Keratinocyte (primary cell): Measurements from ENCODE around the gene SPATS2. TPM values are rescaled to one million over a fixed set of nuclear protein-coding genes. Genes with fewer than 3 reads are reported as not detected.

ENCODE experiments used
- DNase-seq: peaks from one replicate; pipeline ENCODE4 v3.0.0-alpha.2; 2011; ENCODE audit warnings: low read depth, missing footprints, low spot score
- FAIRE-seq: peaks from 2 replicates; lab custom pipeline; 2011; peaks lifted over from hg19 to GRCh38; lab: Jason Lieb, UNC
- H2AFZ ChIP-seq: 2 replicates; pipeline ENCODE4 v1.6.0; 2012; ENCODE audit warnings: low read length, control low read depth, inconsistent platforms; ENCODE audit not compliant: control insufficient read depth
- H3K27ac ChIP-seq: 2 replicates; pipeline ENCODE4 v1.5.1; 2011; ENCODE audit warnings: low read length; ENCODE audit not compliant: control insufficient read depth, insufficient read depth
- H3K27me3 ChIP-seq: 3 replicates; pipeline ENCODE4 v1.6.0; 2011; ENCODE audit warnings: low read length; ENCODE audit not compliant: control insufficient read depth, insufficient read depth; ENCODE audit errors: extremely low read depth
- H3K36me3 ChIP-seq, 2 experiments: 2 replicates in 1 of 2; 3 replicates in 1 of 2; pipeline ENCODE4 v1.5.1; 2011; ENCODE audit warnings: low read length in 2 of 2, mild to moderate bottlenecking in 1 of 2; ENCODE audit not compliant: control insufficient read depth in 2 of 2, insufficient read depth in 2 of 2; ENCODE audit errors: extremely low read depth in 1 of 2
- H3K4me1 ChIP-seq: 3 replicates; pipeline ENCODE4 v1.5.1; 2011; ENCODE audit warnings: low read length; ENCODE audit not compliant: control insufficient read depth, insufficient read depth; ENCODE audit errors: extremely low read depth
- H3K4me2 ChIP-seq: 3 replicates; pipeline ENCODE4 v1.6.0; 2011; ENCODE audit warnings: low read depth, low read length; ENCODE audit not compliant: control insufficient read depth, insufficient read depth; ENCODE audit errors: extremely low read depth
- H3K4me3 ChIP-seq, 3 experiments: fragments of 200-600 bp in 1 of 3; sonication (generic) in 1 of 3; 2 replicates in 2 of 3; 3 replicates in 1 of 3; pipeline ENCODE4 v1.5.1; 2011 to 2016; ENCODE audit warnings: low read length in 3 of 3, mild to moderate bottlenecking in 3 of 3, control low read depth in 2 of 3, inconsistent platforms in 1 of 3, low read depth in 1 of 3, mixed read lengths in 1 of 3, mixed run types in 1 of 3, moderate library complexity in 1 of 3; ENCODE audit not compliant: control insufficient read depth in 2 of 3, insufficient read depth in 2 of 3; ENCODE audit errors: extremely low read depth in 1 of 3
- H3K79me2 ChIP-seq: 2 replicates; pipeline ENCODE4 v1.6.0; 2012; ENCODE audit warnings: low read length; ENCODE audit not compliant: control insufficient read depth, insufficient read depth
- H3K9ac ChIP-seq: 3 replicates; pipeline ENCODE4 v1.6.0; 2011; ENCODE audit warnings: low read length; ENCODE audit not compliant: control insufficient read depth, insufficient read depth; ENCODE audit errors: extremely low read depth
- H3K9me1 ChIP-seq: 3 replicates; pipeline ENCODE4 v1.6.0; 2011; ENCODE audit warnings: low read length; ENCODE audit not compliant: control insufficient read depth, insufficient read depth; ENCODE audit errors: extremely low read depth
- H3K9me3 ChIP-seq: 2 replicates; pipeline ENCODE4 v1.5.1; 2012; ENCODE audit warnings: low read depth, low read length; ENCODE audit not compliant: control insufficient read depth
- H4K20me1 ChIP-seq: 3 replicates; pipeline ENCODE4 v1.6.0; 2011; ENCODE audit warnings: low read length; ENCODE audit not compliant: control insufficient read depth, insufficient read depth; ENCODE audit errors: extremely low read depth
- CTCF ChIP-seq, 3 experiments: IDR thresholded peaks in 1 of 3; conservative IDR thresholded peaks in 1 of 3; optimal IDR thresholded peaks in 1 of 3; 2 replicates in 2 of 3; 3 replicates in 1 of 3; pipeline versions ENCODE3 to v1.5.1; 2011; ENCODE audit warnings: low read length in 3 of 3, mild to moderate bottlenecking in 3 of 3, moderate library complexity in 2 of 3, control low read depth in 1 of 3, inconsistent platforms in 1 of 3; ENCODE audit not compliant: insufficient read depth in 2 of 3; ENCODE audit errors: extremely low read depth in 1 of 3
- EZH2 ChIP-seq: IDR thresholded peaks from one replicate; pipeline ENCODE4 v1.6.1; 2012; ENCODE audit warnings: inconsistent platforms, mild to moderate bottlenecking, low read length, moderate library complexity
- dilution Hi-C: fragments of 300-500 bp; cut with MboI; formaldehyde crosslinking; loops from one replicate; pipeline ENCODE4 v1.7.0; 2020; ENCODE audit warnings: low sequenced_read_pairs; ENCODE audit not compliant: extremely low pct_ligation_motif_present
- polyA plus RNA-seq, 5 experiments: library from polyadenylated mRNA; depleted of rRNA in 3 of 5; stranded (reverse) in 3 of 5; stranded (forward) in 1 of 5; unstranded in 1 of 5; fragments of >200 nt; gene quantifications; 1 replicate in 1 of 5; 2 replicates in 3 of 5; 3 replicates in 1 of 5; pipeline versions ENCODE4 v1.2.1 to v1.2.3, GENCODE V29; 2011 to 2012; ENCODE audit warnings: missing spikeins in 2 of 5, low read depth in 1 of 5, low replicate concordance in 1 of 5
- small RNA-seq, 3 experiments: library from RNA; depleted of rRNA; stranded (forward); fragments of <200 nt; gene quantifications; one replicate each; pipeline ENCODE3, GENCODE V24; 2012; ENCODE audit warnings: low read depth in 3 of 3, low replicate concordance in 1 of 3; ENCODE audit not compliant: insufficient read length in 3 of 3

The SPATS2 gene
- polyA plus RNA-seq, 1 donor (not counting 4 experiments of a cell fraction or from before 2014, with no cell fraction given): 47.9 TPM

DNA sequence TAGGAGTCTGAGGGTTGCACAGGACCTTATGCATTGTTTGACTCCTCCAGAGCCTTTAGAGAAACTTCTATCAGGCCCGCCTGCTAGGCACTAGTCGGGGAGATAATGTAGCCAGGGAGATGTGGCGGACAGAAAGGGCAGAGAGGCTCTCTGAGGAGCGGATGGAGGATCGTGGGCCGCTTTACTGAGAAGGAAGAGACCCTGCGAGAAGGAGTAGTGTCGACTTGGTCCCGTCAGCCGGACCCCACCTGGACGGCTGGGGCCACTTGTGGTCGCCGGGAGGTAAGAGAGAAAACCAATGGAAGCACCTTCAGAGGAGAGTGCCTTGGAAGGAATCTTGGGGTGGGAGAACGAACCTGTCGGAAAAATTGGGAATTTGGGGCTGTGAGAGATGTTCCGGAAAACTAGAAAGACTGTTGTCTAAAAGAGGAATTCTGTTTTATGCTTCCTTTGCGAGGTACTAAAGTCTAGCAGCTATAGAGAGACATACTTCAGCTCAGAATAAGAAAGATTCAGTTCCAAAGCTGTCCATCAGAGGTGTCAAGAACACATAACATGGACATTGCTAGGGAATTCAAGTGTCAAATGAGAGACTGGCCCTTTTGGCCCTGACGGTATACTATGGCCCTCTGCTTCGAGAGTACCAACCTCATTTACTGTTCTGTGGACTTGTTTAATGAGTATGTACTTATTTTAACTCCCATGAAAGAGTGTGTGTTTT, 201.3 kb downstream of the SPATS2 start:
- no peak for FAIRE-seq
- dilution Hi-C loops: no loop called here
- H3K79me2 ChIP-seq: peaks cover 32% of the 10 kb centered on the region

More for the DNA sequence above, 201.3 kb downstream of the SPATS2 start:
- Histone ChIP-seq H3K27me3 (no peaks in the 10 kb centered on the region), H3K9me3 (no peaks in the 10 kb centered on the region), H3K27ac (peak overlapping the region; percentile 97), H4K20me1 (no peaks in the 10 kb centered on the region), H3K4me2 (peak overlapping the region; percentile 99), H3K36me3 (peaks cover 0 to 12% of the 10 kb centered on the region in 2 experiments), H2AFZ (peak overlapping the region; percentile 99), H3K9me1 (no peaks in the 10 kb centered on the region), H3K4me3 (peak overlapping the region; percentile 87 to 100 (median 95)), H3K9ac (peak overlapping the region; percentile 98), H3K4me1 (peaks cover 10% of the 10 kb centered on the region)
- DNase-seq: no peak
- TF ChIP-seq EZH2: no peak
- no peak for TF ChIP-seq CTCF (optimal IDR thresholded peaks at IDR 0.05 in 1 of 3, IDR thresholded peaks at IDR 0.05 in 1 of 3, conservative IDR thresholded peaks at IDR 0.05 in 1 of 3; ENCODE audit: extremely low read depth in 1 of 3, insufficient read depth in 2 of 3, low read length in 3 of 3)

Small RNA genes lying within 50 kb of the gene (small RNA-seq; reads per million reads assigned to genes)
- 0 reads per million in 3 experiments for gene AC125611.1

Other genes starting within 250 kb of the SPATS2 start
- gene TUBA1B, start 236.1 kb upstream of the SPATS2 start, polyA plus RNA-seq: 1,122 to 2,676 TPM (median 2,055 TPM) in 3 replicates
- gene TUBA1A, start 178.4 kb upstream of the SPATS2 start, polyA plus RNA-seq: 288 to 427 TPM (median 375 TPM) in 3 replicates
- 1,709 to 2,744 TPM (median 1,922 TPM) in 3 replicates for gene TUBA1C, start 102.4 kb upstream of the SPATS2 start, polyA plus RNA-seq
- gene PRPH, start 72.3 kb upstream of the SPATS2 start, polyA plus RNA-seq: 0.05 to 0.11 TPM (median 0.08 TPM) in 3 replicates
- 1.7 to 14.1 TPM (median 12.7 TPM) in 3 replicates for gene TROAP, start 44.2 kb upstream of the SPATS2 start, polyA plus RNA-seq
- 0.07 to 0.10 TPM (median 0.09 TPM) in 3 replicates for gene C1QL4, start 30.3 kb upstream of the SPATS2 start, polyA plus RNA-seq
- 0.03 to 0.04 TPM in 2 of 3 replicates, not detected in the other for gene DNAJC22, start 20.6 kb upstream of the SPATS2 start, polyA plus RNA-seq
- gene KCNH3, start 171.6 kb downstream of the SPATS2 start, polyA plus RNA-seq: 0.08 to 0.21 TPM (median 0.16 TPM) in 3 replicates
- 40.7 to 55.8 TPM (median 49.3 TPM) in 3 replicates for gene MCRS1, start 200.7 kb downstream of the SPATS2 start, polyA plus RNA-seq
- 0.12 to 0.23 TPM (median 0.13 TPM) in 3 replicates for gene FAM186B, start 238.2 kb downstream of the SPATS2 start, polyA plus RNA-seq